Astrocyte (in vitro differentiated cells and primary cell): ENCODE measurements around the gene MCL1.

ENCODE experiments used
- CTCF ChIP-seq: IDR thresholded peaks from 2 replicates; pipeline ENCODE4 v1.5.1; 2011; ENCODE audit warnings: low read depth, mild to moderate bottlenecking, inconsistent platforms, low read length, moderate library complexity; ENCODE audit not compliant: insufficient read depth
- EZH2 ChIP-seq: IDR thresholded peaks from 2 replicates; pipeline ENCODE4 v1.6.1; 2012; ENCODE audit warnings: mild to moderate bottlenecking, low read length, inconsistent platforms; ENCODE audit not compliant: insufficient read depth

- no peak for TF ChIP-seq CTCF
- no peak for TF ChIP-seq EZH2
Observed at GRCh38 chr1:150582371-150582770, 3.0 kb upstream of the MCL1 start.
